OCI-LY3 (cell line): ENCODE measurements around the gene SLC6A20.

Source experiments
- H2AFZ ChIP-seq: fragments of 200-600, 300-600 bp; shearing (Covaris generic); 2 replicates; pipeline ENCODE4 v1.6.0; 2014; ENCODE audit warnings: antibody characterized with exemption, low read depth, low read length
- H3K27ac ChIP-seq: fragments of 200-600, 300-600 bp; sonication (generic); 2 replicates; pipeline ENCODE4 v1.5.1; 2014; ENCODE audit warnings: mild to moderate bottlenecking, low read length, moderate library complexity, mixed read lengths
- H3K27me3 ChIP-seq: fragments of 200-600, 300-600 bp; sonication (generic); 2 replicates; pipeline ENCODE4 v1.6.1; 2014; ENCODE audit warnings: low read depth, low read length, mixed read lengths
- H3K36me3 ChIP-seq: fragments of 200-600, 300-600 bp; sonication (generic); replicated peaks from 2 replicates; pipeline ENCODE3; 2014; ENCODE audit warnings: low read depth, low read length, mixed read lengths
- H3K4me1 ChIP-seq: fragments of 300-600, 200-600 bp; sonication (generic); 2 replicates; pipeline ENCODE4 v1.6.1; 2014; ENCODE audit warnings: low read length, mixed read lengths
- H3K4me2 ChIP-seq: fragments of 200-600, 300-600 bp; sonication (generic); 2 replicates; pipeline ENCODE4 v1.6.1; 2014; ENCODE audit warnings: low read length, mixed read lengths
- H3K4me3 ChIP-seq: fragments of 300-600, 200-600 bp; sonication (generic); 2 replicates; pipeline ENCODE4 v1.5.1; 2014; ENCODE audit warnings: antibody characterized with exemption, mild to moderate bottlenecking, low read length, moderate library complexity
- H3K79me2 ChIP-seq: fragments of 300-600, 200-600 bp; shearing (Covaris generic); 2 replicates; pipeline ENCODE4 v1.6.1; 2014; ENCODE audit warnings: mild to moderate bottlenecking, low read length, mixed read lengths
- H3K9ac ChIP-seq: fragments of 300-600, 200-600 bp; shearing (Covaris generic); 2 replicates; pipeline ENCODE4 v1.6.0; 2014; ENCODE audit warnings: mild to moderate bottlenecking, low read length, moderate library complexity
- H3K9me3 ChIP-seq: fragments of 200-600, 300-600 bp; shearing (Covaris generic); 2 replicates; pipeline ENCODE4 v1.6.1; 2014; ENCODE audit warnings: low read length, mixed read lengths; ENCODE audit not compliant: insufficient read depth
- H4K20me1 ChIP-seq: fragments of 200-600, 300-600 bp; sonication (generic); 2 replicates; pipeline ENCODE4 v1.6.1; 2016; ENCODE audit warnings: low read length, mixed read lengths; ENCODE audit not compliant: insufficient read depth
- CTCF ChIP-seq: fragments of 200-600, 300-600 bp; sonication (generic); IDR thresholded peaks from 2 replicates; pipeline ENCODE4 v1.5.1; 2014; ENCODE audit warnings: antibody characterized with exemption, low read length, low read depth
- EZH2phosphoT487 ChIP-seq: fragments of 200-600 bp; shearing (Covaris generic); IDR thresholded peaks from 2 replicates; pipeline ENCODE4 v1.6.1; 2018; ENCODE audit warnings: antibody characterized with exemption, mixed run types, low read depth

The SLC6A20 gene

GRCh38 chr3:45782381-45782780 lies 14.0 kb downstream of the SLC6A20 start:
- H3K4me3 ChIP-seq: no peak overlapping the region
- no peak overlapping the region for H2AFZ ChIP-seq
- H3K9ac ChIP-seq: no peak overlapping the region
- H3K79me2 ChIP-seq: no peaks in the 10 kb centered on the region
- H3K27me3 ChIP-seq: peaks cover 25% of the 10 kb centered on the region
- no peaks in the 10 kb centered on the region for H3K36me3 ChIP-seq
- H3K27ac ChIP-seq: no peak overlapping the region
- no peak overlapping the region for H3K4me2 ChIP-seq
- no peaks in the 10 kb centered on the region for H4K20me1 ChIP-seq
- no peaks in the 10 kb centered on the region for H3K9me3 ChIP-seq
- no peaks in the 10 kb centered on the region for H3K4me1 ChIP-seq
- no peak for TF ChIP-seq EZH2phosphoT487
- no peak for TF ChIP-seq CTCF

DNA sequence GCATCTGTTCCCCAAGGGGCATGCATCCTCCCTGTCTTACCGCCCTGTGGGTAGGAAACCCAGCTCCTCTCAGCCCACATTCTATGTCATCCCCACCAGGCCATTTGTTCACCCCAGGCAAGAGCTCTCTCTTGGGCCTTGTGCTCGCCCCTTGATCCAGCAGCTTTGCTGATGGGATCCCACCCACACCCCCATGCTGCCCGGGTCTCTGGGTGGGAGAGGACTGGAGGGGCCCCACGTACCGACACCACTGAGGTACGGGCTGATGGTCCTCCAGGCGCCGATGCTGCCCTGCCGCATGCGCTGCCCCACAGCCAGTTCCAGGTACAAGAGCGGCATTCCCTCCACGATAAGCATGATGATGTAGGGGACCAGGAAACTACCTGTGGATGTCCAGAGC lies 14.5 kb downstream of the SLC6A20 start:
- H3K27ac ChIP-seq: no peak overlapping the region
- TF ChIP-seq EZH2phosphoT487 (no peak), CTCF (no peak)
- H2AFZ ChIP-seq: no peak overlapping the region
- H3K27me3 ChIP-seq: peaks cover 22% of the 10 kb centered on the region
- no peaks in the 10 kb centered on the region for H3K79me2 ChIP-seq
- no peaks in the 10 kb centered on the region for H3K36me3 ChIP-seq
- no peaks in the 10 kb centered on the region for H3K9me3 ChIP-seq
- H3K4me2 ChIP-seq: no peak overlapping the region
- no peak overlapping the region for H3K4me3 ChIP-seq
- H3K4me1 ChIP-seq: no peaks in the 10 kb centered on the region
- no peak overlapping the region for H3K9ac ChIP-seq
- H4K20me1 ChIP-seq: no peaks in the 10 kb centered on the region

GRCh38 chr3:45781271-45781670 lies 15.1 kb downstream of the SLC6A20 start:
- Histone ChIP-seq H2AFZ (no peak overlapping the region), H3K79me2 (no peaks in the 10 kb centered on the region), H3K27me3 (peaks cover 21% of the 10 kb centered on the region), H3K4me3 (no peak overlapping the region), H3K36me3 (no peaks in the 10 kb centered on the region), H4K20me1 (no peaks in the 10 kb centered on the region), H3K27ac (no peak overlapping the region), H3K4me2 (no peak overlapping the region), H3K9ac (no peak overlapping the region), H3K9me3 (no peaks in the 10 kb centered on the region), H3K4me1 (no peaks in the 10 kb centered on the region)
- TF ChIP-seq EZH2phosphoT487 (no peak), CTCF (no peak)

DNA sequence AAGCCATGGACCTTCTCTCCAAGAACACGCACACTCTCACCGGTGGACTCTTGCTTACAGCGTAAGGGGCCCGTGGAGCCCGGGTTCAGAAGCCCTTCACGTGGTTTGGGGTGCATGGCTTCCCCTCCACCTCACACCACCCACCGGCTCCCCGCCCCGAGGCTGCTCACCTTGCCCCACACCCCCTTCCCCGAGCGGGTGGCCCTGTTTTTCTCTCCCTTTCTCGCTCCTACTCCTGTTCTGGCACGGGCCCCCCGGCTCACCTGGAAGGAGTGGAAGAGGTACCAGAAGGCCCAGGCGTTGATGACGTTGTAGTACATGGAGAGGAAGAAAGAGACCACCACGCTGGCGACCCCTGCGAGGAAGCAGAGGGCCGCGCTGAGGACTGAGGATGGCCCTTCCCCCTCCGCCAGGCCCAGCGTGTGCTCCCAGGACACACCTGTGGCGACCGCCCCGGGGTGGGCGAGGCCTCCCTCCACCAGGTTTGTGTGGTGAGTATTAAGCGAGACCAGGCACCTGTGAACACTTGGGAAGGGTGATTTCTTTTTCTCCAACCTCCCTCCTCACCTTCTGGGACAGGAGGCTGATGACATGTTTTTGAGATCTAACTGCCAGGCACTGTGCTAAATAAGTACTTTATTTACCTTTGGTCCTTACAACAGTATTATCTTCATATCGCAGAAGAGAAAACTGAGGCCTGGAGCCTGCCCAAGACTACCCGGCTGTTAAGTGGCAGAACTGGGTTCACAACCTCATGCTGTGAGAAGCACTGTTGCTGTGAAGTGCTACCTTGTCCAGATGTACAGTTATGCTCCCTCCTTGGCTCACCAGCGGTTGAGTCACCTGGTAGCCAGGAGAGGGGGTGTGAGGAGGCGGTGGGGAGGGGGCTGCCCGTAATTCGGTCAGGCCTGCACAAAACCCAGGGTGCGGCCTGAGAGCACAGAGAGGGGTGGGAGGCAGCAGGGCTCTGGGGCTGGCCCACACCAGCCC lies 16.3 kb downstream of the SLC6A20 start:
- Histone ChIP-seq H3K4me2 (no peak overlapping the region), H3K27me3 (peaks cover 33% of the 10 kb centered on the region), H3K9me3 (no peaks in the 10 kb centered on the region), H3K27ac (no peak overlapping the region), H3K9ac (no peak overlapping the region), H3K4me1 (no peaks in the 10 kb centered on the region), H4K20me1 (no peaks in the 10 kb centered on the region), H2AFZ (no peak overlapping the region), H3K4me3 (no peak overlapping the region), H3K79me2 (no peaks in the 10 kb centered on the region), H3K36me3 (no peaks in the 10 kb centered on the region)
- no peak for TF ChIP-seq CTCF
- TF ChIP-seq EZH2phosphoT487: no peak
